Urinary bladder (tissue), 4 donors: Measurements from ENCODE around the gene JUP. TPM values are rescaled to one million over a fixed set of nuclear protein-coding genes. Genes with fewer than 3 reads are reported as not detected.

Experiments used
- DNase-seq: peaks from one replicate; pipeline ENCODE4 v3.0.0-alpha.2; 2015; ENCODE audit errors: extremely low spot score
- H3K27ac ChIP-seq: one replicate; pipeline ENCODE4 v1.5.1; 2013; ENCODE audit warnings: low read depth, mild to moderate bottlenecking, moderate library complexity
- H3K36me3 ChIP-seq: one replicate; pipeline ENCODE4 v1.6.1; 2013; ENCODE audit warnings: mild to moderate bottlenecking, moderate library complexity; ENCODE audit not compliant: insufficient read depth
- H3K4me1 ChIP-seq: one replicate; pipeline ENCODE4 v1.6.1; 2013; ENCODE audit warnings: mild to moderate bottlenecking, moderate library complexity; ENCODE audit not compliant: insufficient read depth
- H3K4me3 ChIP-seq: one replicate; pipeline ENCODE4 v1.5.1; 2013; ENCODE audit warnings: low read depth, low read length
- WGBS: extraction: QIAGEN DNeasy Blood & Tissue Kit; methylation state at CpG from one replicate; pipeline ENCODE4 v1.1.7; 2013; 5-methylcytosine and 5-hydroxymethylcytosine counted together
- polyA plus RNA-seq: library from polyadenylated mRNA; stranded (reverse); fragments of 200-250 nt; gene quantifications from one replicate; pipeline ENCODE4 v1.2.3, GENCODE V29; 2013
- total RNA-seq: library from RNA; depleted of rRNA; stranded (reverse); fragments of >200 nt; gene quantifications from one replicate; pipeline ENCODE4 v1.2.3, GENCODE V29; 2014
- donor health status: healthy with polysubstance abuse.
- donor health status: healthy.

Gene JUP
- total and polyA plus RNA-seq, 2 donors = 51.4 to 53.8 TPM

DNA sequence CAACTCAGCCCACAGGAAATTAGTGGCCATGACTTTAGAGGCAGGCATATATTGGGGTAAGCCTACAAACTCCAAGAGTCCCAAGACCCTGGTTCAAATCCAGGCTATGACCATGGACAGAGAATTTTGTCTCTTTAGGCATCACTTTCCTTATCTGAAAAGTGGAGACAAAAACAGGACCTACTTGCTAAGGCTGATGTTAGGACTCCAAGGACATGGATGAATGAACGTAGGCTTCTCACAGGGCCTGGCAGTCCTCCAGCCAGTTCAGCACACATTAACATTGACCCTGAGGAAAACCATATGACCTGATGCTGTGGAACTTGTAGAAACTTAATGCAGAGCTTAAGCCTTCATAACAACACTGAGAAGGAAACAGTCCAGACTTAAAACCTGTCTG, 27.7 kb upstream of the JUP start:
- DNase-seq = no peak
- H3K4me3 ChIP-seq = no peak overlapping the region
- H3K36me3 ChIP-seq = no peaks in the 10 kb centered on the region
- 25% methylated on average over 1 of the region's 1 CpG for WGBS
- no peak overlapping the region for H3K27ac ChIP-seq
- H3K4me1 ChIP-seq = no peaks in the 10 kb centered on the region

DNA sequence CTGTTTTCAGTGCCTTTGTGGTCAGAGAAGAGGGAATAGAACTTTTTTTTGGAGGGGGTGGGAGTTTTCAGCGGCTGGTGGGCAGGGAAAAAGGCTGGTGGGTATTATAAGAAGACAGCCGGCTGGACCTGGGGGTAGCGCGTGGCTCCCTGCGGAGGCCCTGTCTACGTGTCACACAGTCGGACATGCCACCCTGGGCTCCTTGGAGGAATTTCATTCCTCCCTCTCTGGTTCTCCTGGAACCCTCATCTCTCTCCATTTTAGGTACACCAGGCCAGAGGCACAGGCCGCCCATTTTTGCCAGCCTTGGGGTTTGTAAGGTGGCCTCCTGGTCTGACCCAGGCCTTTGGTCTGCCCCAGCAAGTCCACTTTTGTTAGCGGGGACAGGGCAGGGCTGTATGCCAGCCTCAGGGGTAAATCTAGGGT, 27.2 kb upstream of the JUP start:
- Histone ChIP-seq H3K4me1 (no peaks in the 10 kb centered on the region), H3K27ac (no peak overlapping the region), H3K4me3 (peak overlapping the region; percentile 83), H3K36me3 (no peaks in the 10 kb centered on the region)
- no peak for DNase-seq
- 48% methylated on average over 9 of the region's 9 CpGs for WGBS

DNA sequence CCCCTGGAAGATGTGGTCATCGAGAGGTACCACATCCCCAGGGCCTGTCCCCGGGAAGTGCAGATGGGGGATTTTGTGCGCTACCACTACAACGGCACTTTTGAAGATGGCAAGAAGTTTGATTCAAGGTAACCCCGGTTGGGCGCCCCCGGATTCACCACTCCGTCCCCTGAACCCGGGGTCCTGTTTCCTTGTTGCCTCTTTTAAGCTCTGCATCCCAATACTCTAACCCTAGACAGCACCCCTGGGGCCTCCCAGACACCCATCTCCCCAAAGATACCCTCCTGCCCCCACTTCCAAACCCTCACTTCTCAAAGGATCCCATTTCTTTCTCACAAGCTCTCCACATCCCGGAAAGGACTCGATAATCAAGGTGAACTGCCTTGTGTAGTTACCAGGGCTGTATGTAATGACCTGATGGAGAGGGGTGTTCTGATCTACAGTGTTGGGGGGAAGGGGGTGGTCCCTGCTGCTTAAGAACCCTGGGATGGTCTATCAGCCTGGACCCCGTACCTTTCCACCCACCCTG, 26.7 kb upstream of the JUP start:
- DNase-seq = no peak

DNA sequence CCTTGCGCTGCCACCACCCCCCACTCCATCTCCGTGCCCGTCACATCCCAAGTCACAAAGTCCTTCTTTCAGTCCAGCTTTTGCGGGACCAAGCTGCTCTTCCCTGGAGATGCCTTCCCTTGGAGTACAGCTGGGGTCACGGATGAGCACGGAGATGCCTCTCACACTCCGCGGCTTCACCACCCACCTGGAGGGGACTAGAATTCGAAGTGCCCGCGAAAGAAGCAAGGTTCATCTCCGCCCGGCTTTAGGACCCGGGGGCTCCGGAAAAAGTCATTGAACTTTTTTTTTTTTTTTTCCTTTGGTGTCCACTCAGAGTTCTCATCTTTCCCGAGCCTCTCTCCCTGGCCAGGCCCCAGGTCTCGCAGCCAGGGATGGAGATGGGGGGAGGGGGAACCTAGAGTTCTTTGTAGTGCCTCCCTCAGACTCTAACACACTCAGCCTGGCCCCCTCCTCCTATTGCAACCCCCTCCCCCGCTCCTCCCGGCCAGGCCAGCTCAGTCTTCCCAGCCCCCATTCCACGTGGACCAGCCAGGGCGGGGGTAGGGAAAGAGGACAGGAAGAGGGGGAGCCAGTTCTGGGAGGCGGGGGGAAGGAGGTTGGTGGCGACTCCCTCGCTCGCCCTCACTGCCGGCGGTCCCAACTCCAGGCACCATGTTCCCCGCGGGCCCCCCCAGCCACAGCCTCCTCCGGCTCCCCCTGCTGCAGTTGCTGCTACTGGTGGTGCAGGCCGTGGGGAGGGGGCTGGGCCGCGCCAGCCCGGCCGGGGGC, 26.1 kb upstream of the JUP start, which contains the start of gene FKBP10:
FKBP10 (plus strand) TSS at position 624 of the 771 bp plus-strand sequence; CDS start at position 655, 31 bp downstream.
- Histone ChIP-seq H3K4me1 (no peaks in the 10 kb centered on the region), H3K27ac (peak within 1 kb of the TSS; percentile 51), H3K36me3 (no peaks in the 10 kb centered on the region), H3K4me3 (peak within 1 kb of the TSS; percentile 83)
- DNase-seq = peak; percentile 77
- WGBS = 2% methylated on average over 34 of the region's 35 CpGs

More for the DNA sequence above, 26.7 kb upstream of the JUP start:
- 20% methylated on average over 12 of the region's 12 CpGs for WGBS
- Histone ChIP-seq H3K36me3 (no peaks in the 10 kb centered on the region), H3K4me1 (no peaks in the 10 kb centered on the region), H3K4me3 (peak overlapping the region; percentile 83), H3K27ac (peak overlapping the region; percentile 51)

DNA sequence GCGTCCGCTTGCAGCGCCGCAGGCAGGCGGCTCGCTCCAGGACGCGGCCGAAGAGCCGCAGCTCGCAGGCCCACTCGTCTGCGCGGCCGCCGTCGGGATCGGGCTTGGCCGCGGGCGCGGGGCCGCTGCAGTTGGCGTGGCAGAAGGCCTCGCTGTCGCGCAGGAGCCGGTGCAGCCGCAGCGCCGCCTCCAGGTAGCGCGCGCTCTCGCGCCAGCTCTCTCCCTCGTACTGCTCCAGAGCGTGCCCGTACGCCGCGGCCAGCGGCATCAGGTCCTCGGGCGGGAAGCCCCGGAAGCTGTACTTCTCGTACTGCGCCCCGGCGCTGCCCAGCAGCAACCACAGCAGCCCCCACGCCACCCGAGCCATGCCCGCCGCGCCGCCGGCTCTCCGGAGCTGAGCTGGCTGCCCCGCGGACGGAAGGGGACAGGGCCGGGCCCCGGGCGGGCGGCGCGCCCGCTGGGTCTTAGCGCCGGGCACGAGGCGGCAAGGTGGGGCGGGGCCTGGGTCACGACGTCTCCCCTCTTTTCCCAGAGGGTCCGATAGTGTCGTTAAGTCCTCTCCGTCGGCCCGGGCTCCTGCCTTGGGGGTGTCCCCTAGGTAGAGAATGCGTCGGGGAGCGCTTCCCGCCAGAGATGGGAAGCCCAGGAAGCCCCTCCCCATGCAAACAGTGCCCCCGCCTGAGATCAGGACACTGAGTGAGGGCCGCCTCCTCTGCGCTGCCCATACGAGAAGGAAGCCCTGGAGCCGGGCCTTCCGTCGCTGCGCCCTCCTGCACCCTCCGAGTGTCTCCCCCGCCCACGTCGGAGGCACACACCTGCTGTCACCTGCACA, 25.3 kb upstream of the JUP start, which contains the start of gene P3H4:
P3H4 (minus strand) TSS at position 401 of the 832 bp plus-strand sequence; CDS start at position 367, 34 bp downstream.
- no peaks in the 10 kb centered on the region for H3K36me3 ChIP-seq
- DNase-seq = no peak
- H3K4me1 ChIP-seq = no peaks in the 10 kb centered on the region
- H3K27ac ChIP-seq = peak within 1 kb of the TSS; percentile 55
- H3K4me3 ChIP-seq = peak within 1 kb of the TSS; percentile 83
- WGBS = under 1% methylated on average over 96 of the region's 96 CpGs

DNA sequence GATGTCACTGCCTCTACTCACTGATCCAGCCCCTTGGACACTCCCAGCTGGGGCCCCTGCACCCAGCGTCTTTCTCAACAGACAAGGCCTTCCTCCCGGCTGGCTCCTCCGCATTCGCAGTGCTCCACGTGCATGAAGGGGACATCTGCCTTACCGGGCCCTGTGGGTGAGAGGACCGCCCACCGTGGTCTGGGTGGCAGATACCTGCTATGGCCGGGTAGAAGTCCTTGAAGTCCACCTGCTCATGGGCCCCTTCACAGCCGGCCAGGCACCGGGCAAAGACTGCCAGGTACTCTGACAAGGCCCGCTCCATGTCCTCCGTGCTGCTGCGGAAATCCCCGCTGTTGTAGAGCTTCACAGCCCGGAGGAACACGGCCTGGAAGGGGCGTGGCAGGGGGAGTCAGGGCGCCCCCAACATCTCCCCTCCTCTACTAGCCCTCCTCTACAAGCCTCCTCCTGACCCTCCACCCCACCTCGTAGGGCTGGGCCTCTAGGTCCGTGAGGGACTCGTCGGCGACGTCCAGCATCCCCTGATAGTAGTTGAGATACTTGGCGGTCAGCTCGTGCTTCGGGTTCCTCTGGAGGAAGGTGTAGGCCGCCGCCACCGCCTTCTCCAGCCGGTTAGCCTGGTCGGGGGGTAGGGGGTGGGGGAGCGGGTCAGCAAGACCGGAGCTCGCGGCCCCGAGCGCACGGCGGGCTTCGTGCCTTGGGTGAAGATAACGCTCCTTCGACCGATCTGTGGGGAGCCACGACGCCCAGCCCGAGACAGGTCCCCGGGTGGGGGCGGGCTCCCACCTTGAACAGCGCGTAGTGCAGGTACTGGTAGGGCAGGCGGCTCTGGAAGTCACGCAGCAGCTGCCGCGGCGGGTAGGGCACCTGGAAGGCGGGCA, 24.4 kb upstream of the JUP start:
- no peaks in the 10 kb centered on the region for H3K4me1 ChIP-seq
- H3K27ac ChIP-seq = peak overlapping the region; percentile 55
- no peak for DNase-seq
- H3K4me3 ChIP-seq = peak overlapping the region; percentile 83
- WGBS = 18% methylated on average over 58 of the region's 58 CpGs
- no peaks in the 10 kb centered on the region for H3K36me3 ChIP-seq

DNA sequence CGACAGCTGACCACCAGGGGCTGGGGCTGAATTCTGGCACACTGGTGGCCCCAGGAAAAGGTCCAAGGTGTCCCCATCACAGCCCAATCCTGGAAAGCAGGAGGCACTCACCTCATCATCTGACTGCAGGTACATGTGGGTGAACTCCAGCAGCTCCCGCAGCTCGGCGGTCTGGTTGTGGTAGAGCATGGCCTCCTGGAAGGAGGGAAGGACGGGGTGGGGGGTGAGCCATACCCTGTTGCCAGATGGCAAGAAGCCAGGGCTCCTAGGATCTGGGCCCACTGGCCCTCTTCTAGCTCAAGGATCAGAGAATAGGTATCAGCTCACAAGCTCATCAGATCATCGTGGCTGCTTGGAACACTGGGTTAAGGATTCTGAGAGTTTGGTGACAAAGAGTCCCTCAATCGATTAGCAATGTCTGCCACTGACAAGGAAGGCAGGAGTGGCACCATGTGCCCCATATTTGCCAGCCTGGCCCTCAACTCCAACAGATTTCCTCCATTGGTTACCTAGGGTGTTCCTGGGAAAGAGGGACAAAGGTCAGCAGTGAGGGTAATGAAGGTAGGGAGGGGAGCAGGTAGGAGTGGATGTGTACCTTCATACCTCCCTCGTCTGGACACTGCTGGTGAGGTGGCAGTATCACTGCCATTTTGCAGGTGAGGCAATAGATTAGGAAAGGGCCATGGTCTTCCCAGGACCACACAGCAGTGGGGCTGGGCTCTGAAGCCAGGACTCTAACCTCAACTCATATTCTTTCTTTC, 20.4 kb upstream of the JUP start:
- 83% methylated on average over 8 of the region's 8 CpGs for WGBS

DNA sequence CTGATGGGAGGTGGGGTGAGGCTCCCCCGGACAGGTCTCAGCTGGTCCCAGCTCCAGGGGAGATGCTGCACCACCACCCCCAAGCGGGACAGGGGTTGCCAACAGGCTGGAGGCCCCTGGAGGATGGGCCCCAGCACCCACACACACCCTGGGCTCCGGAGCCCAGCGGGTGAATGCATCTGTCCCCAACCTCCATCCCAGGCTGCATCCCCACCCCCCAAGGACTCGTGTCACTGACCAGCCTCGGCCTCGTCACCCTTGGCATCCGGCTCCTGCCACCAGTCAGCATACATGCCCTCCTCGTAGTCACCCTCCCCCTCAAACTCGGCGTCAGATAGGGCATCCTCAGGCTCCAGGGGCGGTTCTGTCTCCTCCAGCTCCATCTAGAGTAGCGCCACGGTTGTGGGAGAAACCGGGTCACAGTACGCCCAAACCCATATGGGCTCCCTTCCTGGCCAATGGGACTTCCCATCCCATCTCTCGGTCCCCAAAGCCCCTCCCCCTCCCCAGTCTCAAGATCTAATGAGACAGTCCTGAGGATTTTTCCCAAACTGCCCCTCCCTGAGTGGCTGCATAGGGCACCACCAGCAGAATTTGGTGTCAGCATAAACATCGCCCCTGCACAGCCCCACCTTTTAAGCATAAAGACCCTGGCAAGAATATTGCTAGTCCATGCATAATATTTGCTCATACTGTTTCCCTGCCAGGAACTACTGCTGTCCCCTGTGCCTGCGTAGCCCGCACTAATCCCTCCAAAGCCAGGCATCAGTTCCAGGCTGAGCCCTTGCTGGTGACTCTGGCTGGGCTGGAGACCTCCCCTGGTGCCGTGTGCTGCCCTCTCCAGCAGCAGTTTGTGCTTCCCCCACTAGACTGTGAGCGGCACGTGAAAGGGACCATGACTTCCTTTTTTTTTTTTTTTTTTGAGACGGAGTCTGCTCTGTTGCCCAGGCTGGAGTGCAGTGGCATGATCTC, 16.8 kb upstream of the JUP start:
- H3K27ac ChIP-seq = no peak overlapping the region
- no peak for DNase-seq
- H3K36me3 ChIP-seq = no peaks in the 10 kb centered on the region
- 69% methylated on average over 24 of the region's 24 CpGs for WGBS
- no peaks in the 10 kb centered on the region for H3K4me1 ChIP-seq
- no peak overlapping the region for H3K4me3 ChIP-seq

More for the DNA sequence above, 20.4 kb upstream of the JUP start:
- H3K27ac ChIP-seq = no peak overlapping the region
- DNase-seq = no peak
- H3K36me3 ChIP-seq = no peaks in the 10 kb centered on the region
- no peak overlapping the region for H3K4me3 ChIP-seq
- H3K4me1 ChIP-seq = no peaks in the 10 kb centered on the region

DNA sequence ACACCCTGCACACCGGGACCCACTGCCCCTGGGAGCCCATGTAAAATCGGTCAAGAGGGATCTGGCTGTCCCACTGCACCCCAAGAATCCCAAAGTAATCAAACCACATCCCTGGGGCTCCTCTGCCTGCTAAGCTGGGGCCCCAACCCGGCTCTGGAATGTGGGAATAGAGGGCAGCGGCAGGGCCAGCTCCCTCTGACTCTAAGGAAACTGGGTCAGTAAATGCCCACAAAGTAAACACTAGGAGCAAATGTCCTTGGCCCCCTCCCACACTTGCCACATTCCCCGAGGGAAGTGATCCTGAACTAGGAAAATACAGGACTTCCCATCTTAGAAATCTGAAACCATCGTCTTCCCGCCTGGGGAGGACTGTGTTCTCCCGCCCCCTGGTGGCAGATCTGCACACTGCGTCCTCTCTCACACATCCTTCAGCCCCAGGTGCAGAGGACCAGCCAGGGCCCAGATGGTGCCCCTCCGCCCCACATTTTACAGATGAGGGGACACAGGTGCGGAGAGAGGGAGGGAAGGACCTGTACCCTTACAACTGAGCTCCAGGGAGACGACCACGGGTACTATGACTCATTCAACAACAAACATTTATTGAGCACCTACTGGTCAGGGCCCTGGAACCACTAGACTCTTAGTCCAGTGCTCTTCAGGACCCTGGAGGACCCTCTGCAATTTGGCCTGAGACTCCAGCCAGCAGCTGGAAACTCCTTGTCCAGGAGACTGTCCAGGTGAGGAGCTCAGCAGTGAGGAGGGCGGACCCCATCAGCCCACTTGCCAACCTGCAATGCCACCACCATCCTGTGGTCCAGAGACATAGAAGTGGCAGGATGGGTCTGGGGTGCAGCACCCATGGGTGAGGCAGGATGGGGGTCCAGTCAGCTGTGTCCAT, 15.1 kb upstream of the JUP start:
- Histone ChIP-seq H3K4me1 (no peaks in the 10 kb centered on the region), H3K27ac (no peak overlapping the region), H3K4me3 (no peak overlapping the region), H3K36me3 (no peaks in the 10 kb centered on the region)
- DNase-seq = no peak
- 12% methylated on average over 14 of the region's 14 CpGs for WGBS

DNA sequence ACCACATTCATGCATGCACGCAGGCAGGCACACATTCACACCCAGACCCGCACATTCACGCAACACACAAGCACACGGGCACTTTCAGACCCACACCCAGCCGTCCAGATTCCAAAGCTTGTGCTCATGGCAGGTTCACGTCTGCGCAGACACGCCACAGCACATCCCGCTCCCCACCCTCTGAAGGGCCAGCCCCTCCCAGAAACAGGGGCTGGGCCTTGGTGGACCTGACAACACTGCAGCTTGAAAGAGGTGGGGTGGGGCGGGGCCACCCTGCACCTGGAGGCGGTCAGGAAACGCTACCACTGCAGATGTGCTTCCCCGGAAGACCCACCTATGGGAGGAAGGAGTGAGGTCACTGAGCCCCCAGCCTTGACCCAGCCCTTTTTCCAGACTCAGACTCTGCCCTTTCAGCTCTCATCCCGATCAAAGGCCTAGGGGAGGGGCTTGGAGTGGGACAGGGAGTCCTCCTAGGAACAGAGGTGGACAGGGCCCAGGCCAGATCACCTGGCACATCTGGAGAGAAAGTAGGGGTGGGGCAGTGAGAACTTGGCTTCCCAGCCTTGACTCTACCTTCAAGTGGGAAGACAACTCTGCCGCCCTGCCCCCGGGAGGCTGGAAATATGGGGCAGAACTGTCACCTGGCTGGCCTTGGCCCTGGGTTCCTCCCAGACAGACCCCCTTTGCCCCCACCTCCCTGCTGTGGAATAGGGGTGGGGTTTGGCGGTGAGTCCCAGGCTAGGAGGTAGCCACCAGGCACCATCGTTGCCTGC, 14.3 kb upstream of the JUP start:
- H3K27ac ChIP-seq = no peak overlapping the region

More for the DNA sequence above, 14.3 kb upstream of the JUP start:
- H3K4me1 ChIP-seq = no peaks in the 10 kb centered on the region
- 28% methylated on average over 18 of the region's 18 CpGs for WGBS
- no peak overlapping the region for H3K4me3 ChIP-seq
- DNase-seq = peak; percentile 86
- no peaks in the 10 kb centered on the region for H3K36me3 ChIP-seq
